ENCODE data around the gene HYAL3. TPM values are rescaled to one million over a fixed set of nuclear protein-coding genes. Genes with fewer than 3 reads are reported as not detected.

HYAL3 gene
- total RNA-seq, 1 experiment from 2014 or later: 10.3 TPM

GRCh38 chr3:50274371-50275104 is 24.7 kb downstream of the HYAL3 start:
- ChIA-PET RAD21 (ENCODE audit: low non-redundant PET in 1 of 2, low total read pairs in 2 of 2, uncharacterized antibody in 2 of 2, unreplicated experiment in 2 of 2) (interaction anchor here in 1 of 2 experiments (0.7 kb wide), 1 partner anchor 15 kb away, joined by 3 read pairs; no protein-coding TSS in a partner anchor), CTCF (interaction anchor here (0.6 to 2.4 kb wide), 6 partner anchors 10 to 80 kb away, joined by 3 to 9 read pairs (median 4); partner anchors contain the start of gene IFRD2), POLR2A (interaction anchor here (0.9 to 1.3 kb wide), 2 partner anchors 28 to 80 kb away, joined by 3 read pairs; no protein-coding TSS in a partner anchor)
- ATAC-seq (peak; percentile 71), DNase-seq (ENCODE audit: low read depth, low spot score) (no peak)
- TF ChIP-seq RAD21 (IDR thresholded peaks at IDR 0.05; ENCODE audit: low read depth): no peak
- peak; percentile 47 for TF ChIP-seq TCF7L2 (IDR thresholded peaks at IDR 0.05; ENCODE audit: borderline replicate concordance, extremely low read depth, insufficient read depth, insufficient read length)
- TF ChIP-seq CTCF (IDR thresholded peaks at IDR 0.05 in 2 of 3, conservative IDR thresholded peaks at IDR 0.05 in 1 of 3; ENCODE audit: borderline replicate concordance in 1 of 3, insufficient read depth in 1 of 3, low read depth in 2 of 3, low read length in 2 of 3): peak in 2 of 3 experiments; percentile 79 to 95; a peak in 4 of 6 replicates
- H3K27me3 ChIP-seq (ENCODE audit: insufficient read depth, low read length): no peaks in the 10 kb centered on the region
- no peaks in the 10 kb centered on the region for H4K20me1 ChIP-seq (ENCODE audit: insufficient read depth)
- intact Hi-C loops (cut with micrococcal nuclease): loop anchor here (1.0 to 5.0 kb wide), 3 partner anchors 50 to 152 kb away; no protein-coding TSS in a partner anchor
- H3K4me3 ChIP-seq (replicated peaks in 1 of 2; ENCODE audit: low read depth in 1 of 2, low read length in 2 of 2): 0 out of 4 replicates have a peak overlapping the region, but pooled peaks of 1 of the 2 experiments have one; percentile 9
- no peaks in the 10 kb centered on the region for H3K9me3 ChIP-seq (ENCODE audit: control insufficient read depth in 1 of 2, insufficient read depth in 1 of 2, low read depth in 1 of 2, low read length in 2 of 2)
- no peaks in the 10 kb centered on the region for H3K36me3 ChIP-seq (ENCODE audit: control insufficient read depth in 1 of 2, insufficient read depth in 2 of 2, low read length in 2 of 2)
- peak overlapping the region; percentile 96 for H3K4me2 ChIP-seq (ENCODE audit: low read length)
- H3K9me2 ChIP-seq (ENCODE audit: insufficient read depth): no peaks in the 10 kb centered on the region
- no peak overlapping the region for H3K27ac ChIP-seq (ENCODE audit: low read depth, low read length)
- no peak overlapping the region for H3K9ac ChIP-seq (ENCODE audit: low read length)
- H2AFZ ChIP-seq (ENCODE audit: low read depth, low read length, poor library complexity, severe bottlenecking): no peak overlapping the region
- no TSS peak for BruUV-seq (replicated peaks)
- H3K79me2 ChIP-seq (ENCODE audit: insufficient read depth, low read length): no peaks in the 10 kb centered on the region
- peaks cover 37 to 48% of the 10 kb centered on the region in 2 experiments for H3K4me1 ChIP-seq (ENCODE audit: control insufficient read depth in 1 of 2, insufficient read depth in 2 of 2, low read length in 2 of 2)

GRCh38 chr3:50273689-50274065 is 25.5 kb downstream of the HYAL3 start:
- H3K9me2 ChIP-seq (ENCODE audit: insufficient read depth): no peaks in the 10 kb centered on the region
- ChIA-PET RAD21 (ENCODE audit: low non-redundant PET in 1 of 2, low total read pairs in 2 of 2, uncharacterized antibody in 2 of 2, unreplicated experiment in 2 of 2) (no interaction called here), CTCF (interaction anchor here (1.8 to 2.4 kb wide), 2 partner anchors 13 to 79 kb away, joined by 8 to 9 read pairs; no protein-coding TSS in a partner anchor), POLR2A (no interaction called here)
- no peak overlapping the region for H3K27ac ChIP-seq (ENCODE audit: low read depth, low read length)
- H3K79me2 ChIP-seq (ENCODE audit: insufficient read depth, low read length): no peaks in the 10 kb centered on the region
- no peak overlapping the region for H2AFZ ChIP-seq (ENCODE audit: low read depth, low read length, poor library complexity, severe bottlenecking)
- intact Hi-C loops (cut with micrococcal nuclease): loop anchor here (1.0 to 5.0 kb wide), 4 partner anchors 46 to 151 kb away; no protein-coding TSS in a partner anchor
- peak overlapping the region; percentile 56 for H3K9ac ChIP-seq (ENCODE audit: low read length)
- H3K4me2 ChIP-seq (ENCODE audit: low read length): peak overlapping the region; percentile 96
- H3K36me3 ChIP-seq (ENCODE audit: control insufficient read depth in 1 of 2, insufficient read depth in 2 of 2, low read length in 2 of 2): no peaks in the 10 kb centered on the region
- DNase-seq (ENCODE audit: low read depth, low spot score) (no peak), ATAC-seq (no peak)
- H3K4me3 ChIP-seq (replicated peaks in 1 of 2; ENCODE audit: low read depth in 1 of 2, low read length in 2 of 2): peak overlapping the region; percentile 43 to 57
- H3K9me3 ChIP-seq (ENCODE audit: control insufficient read depth in 1 of 2, insufficient read depth in 1 of 2, low read depth in 1 of 2, low read length in 2 of 2): no peaks in the 10 kb centered on the region
- H3K27me3 ChIP-seq (ENCODE audit: insufficient read depth, low read length): no peaks in the 10 kb centered on the region
- BruUV-seq (replicated peaks): no TSS peak
- H3K4me1 ChIP-seq (ENCODE audit: control insufficient read depth in 1 of 2, insufficient read depth in 2 of 2, low read length in 2 of 2): peaks cover 45 to 57% of the 10 kb centered on the region in 2 experiments
- no peaks in the 10 kb centered on the region for H4K20me1 ChIP-seq (ENCODE audit: insufficient read depth)
- no peak for TF ChIP-seq YY1 (IDR thresholded peaks at IDR 0.05; ENCODE audit: extremely low read depth, insufficient replicate concordance, low read depth, low read length)
- no peak for TF ChIP-seq CBX3 (IDR thresholded peaks at IDR 0.05; ENCODE audit: low read depth)
- no peak for TF ChIP-seq FOSL1 (IDR thresholded peaks at IDR 0.05; ENCODE audit: low read depth)
- TF ChIP-seq RAD21 (IDR thresholded peaks at IDR 0.05; ENCODE audit: low read depth): no peak
- TF ChIP-seq CEBPB (IDR thresholded peaks at IDR 0.05; ENCODE audit: low read depth): no peak
- no peak for TF ChIP-seq JUND (IDR thresholded peaks at IDR 0.05)
- no peak for TF ChIP-seq SRF (IDR thresholded peaks at IDR 0.05; ENCODE audit: low read depth)
- TF ChIP-seq POLR2A (IDR thresholded peaks at IDR 0.05; ENCODE audit: borderline replicate concordance, extremely low read depth, insufficient read depth, insufficient read length): no peak
- TF ChIP-seq REST (IDR thresholded peaks at IDR 0.05; ENCODE audit: low read depth): no peak
- no peak for TF ChIP-seq TCF7L2 (IDR thresholded peaks at IDR 0.05; ENCODE audit: borderline replicate concordance, extremely low read depth, insufficient read depth, insufficient read length)
- no peak for TF ChIP-seq POLR2AphosphoS5 (IDR thresholded peaks at IDR 0.05; ENCODE audit: low read depth, low read length)
- no peak for TF ChIP-seq EGR1 (IDR thresholded peaks at IDR 0.05; ENCODE audit: low read depth)

Data from HCT116 (cell line).